ENCODE results near the gene TRIM10.

Gene TRIM10, protein sequence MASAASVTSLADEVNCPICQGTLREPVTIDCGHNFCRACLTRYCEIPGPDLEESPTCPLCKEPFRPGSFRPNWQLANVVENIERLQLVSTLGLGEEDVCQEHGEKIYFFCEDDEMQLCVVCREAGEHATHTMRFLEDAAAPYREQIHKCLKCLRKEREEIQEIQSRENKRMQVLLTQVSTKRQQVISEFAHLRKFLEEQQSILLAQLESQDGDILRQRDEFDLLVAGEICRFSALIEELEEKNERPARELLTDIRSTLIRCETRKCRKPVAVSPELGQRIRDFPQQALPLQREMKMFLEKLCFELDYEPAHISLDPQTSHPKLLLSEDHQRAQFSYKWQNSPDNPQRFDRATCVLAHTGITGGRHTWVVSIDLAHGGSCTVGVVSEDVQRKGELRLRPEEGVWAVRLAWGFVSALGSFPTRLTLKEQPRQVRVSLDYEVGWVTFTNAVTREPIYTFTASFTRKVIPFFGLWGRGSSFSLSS

DNA sequence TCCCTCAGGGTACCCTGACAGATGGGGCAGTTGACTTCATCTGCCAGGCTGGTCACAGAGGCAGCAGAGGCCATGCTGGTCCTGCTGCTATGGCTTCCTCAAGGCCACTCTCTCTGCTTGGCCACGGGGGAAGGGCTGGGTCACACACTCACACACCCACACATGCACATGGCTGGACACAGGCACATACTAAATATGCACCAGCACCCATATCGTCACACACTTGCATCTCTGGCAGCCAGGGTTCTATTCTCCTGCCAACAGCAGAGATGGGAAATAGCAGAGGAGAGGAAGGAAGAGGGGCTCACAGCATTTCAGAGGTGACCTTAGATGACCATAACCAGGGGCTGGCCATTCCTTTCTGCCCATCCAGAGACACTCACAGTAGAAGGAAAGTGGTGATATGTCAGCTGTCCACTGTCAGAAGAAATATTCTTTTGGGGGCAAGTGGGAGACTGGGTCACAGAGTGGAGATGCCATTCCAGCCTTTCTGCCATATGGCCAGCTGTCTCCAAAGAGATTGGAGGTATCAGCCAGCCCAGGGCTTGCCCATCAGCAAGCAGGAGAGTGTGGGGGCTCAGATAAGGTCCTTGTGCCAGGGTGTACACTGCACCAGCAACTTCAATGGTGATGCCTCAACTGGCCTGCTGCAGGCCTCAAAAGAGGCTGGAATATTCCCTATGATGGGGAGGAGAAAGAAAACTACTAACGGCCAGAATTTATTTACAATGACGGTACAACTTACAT is at the start of gene TRIM10:
TSS of gene TRIM10 (minus strand) at position 427 of the 747 bp plus-strand sequence. CDS start at position 74, 353 bp downstream.
- no peak for DNase-seq

DNA sequence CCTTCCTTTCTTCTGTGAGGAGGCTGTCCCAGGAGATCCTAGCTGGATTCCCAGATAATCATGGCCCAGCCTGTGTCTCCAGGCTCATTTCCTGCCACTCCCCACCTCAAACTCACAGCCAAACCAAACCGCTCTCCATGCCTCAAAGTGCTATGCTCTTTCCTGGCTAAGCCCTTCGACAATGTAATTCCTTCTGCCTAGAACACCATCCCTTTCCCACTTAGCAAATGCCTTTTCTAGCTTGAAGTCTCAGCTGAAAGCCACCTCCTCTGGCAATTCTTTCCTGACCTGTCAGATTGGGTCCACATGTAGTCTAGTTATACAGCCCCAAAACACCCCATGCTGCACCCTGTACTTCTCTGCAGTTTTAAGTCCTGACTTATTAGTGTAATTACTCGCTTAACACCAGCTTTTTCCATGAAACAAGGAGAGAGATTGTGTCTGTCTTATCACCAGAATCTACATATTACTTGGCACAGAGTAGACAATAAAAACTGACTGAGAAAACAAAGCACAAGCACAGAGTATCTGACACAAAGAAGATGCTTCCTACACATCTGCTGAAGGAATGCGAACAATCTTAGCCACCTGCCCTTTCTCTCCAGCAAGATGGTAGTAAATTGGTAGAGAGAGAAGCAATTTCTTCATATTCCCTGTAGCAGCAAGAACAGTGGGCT is 46.7 kb upstream of the TRIM10 start:
- DNase-seq, result no peak

DNA sequence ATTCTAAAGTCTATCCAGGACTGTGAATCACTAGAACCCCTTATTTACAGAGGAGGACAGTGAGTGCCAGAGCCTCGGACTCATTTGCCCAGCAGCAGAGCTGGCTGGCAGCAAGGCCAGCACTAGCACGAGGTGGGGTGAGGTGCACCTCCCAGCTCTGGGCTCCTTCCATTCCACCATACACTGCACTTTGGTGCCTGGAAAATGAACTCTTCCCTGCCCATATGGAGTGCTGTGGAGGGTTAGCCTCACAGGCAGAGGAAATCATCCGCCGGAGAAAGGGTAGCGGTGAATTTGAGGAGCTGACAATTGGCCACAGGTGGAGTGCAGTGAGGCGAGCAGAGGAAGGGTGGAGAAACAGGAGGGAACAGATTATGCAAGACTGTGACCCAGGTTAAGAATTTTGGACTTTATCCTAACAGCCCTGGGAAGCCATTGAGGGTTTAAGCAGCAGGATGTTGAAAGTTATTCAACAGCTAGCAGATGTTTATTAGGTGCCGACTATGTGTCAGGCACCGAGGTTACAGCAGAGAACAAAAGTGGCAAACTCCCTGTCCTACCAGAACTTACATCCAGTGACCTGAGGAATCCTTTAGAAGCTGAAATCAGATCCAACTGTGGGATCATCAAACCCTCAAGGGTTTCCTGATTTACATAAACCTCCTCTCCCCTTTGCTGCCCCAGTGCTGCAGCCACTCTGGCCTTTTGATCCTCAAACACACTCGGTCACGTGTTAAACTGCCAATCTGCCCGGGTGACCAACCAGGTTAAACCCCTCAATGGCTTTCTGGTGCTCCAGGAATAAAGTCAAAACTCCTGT is 46.0 kb upstream of the TRIM10 start:
- DNase-seq, result no peak

DNA sequence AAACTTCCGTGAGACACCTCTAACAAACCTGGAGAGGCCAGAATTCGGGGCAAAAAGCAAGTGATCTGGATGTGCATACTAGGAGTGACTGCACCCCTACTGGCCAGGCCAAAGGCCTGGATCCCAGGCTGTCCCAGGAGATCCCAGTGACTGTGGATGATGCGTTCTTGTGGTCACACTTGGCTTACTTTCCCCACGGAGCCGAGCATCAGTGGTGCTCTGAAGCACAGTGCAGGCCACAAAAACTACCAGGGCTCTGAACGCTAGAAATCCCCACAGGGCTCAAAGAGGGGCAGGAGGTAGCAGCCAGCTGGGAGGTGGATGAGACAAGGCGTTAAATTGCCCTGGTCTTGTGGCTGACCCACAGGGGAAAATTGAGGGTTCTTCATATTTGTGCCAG is 45.1 kb upstream of the TRIM10 start:
- no peak for DNase-seq

DNA sequence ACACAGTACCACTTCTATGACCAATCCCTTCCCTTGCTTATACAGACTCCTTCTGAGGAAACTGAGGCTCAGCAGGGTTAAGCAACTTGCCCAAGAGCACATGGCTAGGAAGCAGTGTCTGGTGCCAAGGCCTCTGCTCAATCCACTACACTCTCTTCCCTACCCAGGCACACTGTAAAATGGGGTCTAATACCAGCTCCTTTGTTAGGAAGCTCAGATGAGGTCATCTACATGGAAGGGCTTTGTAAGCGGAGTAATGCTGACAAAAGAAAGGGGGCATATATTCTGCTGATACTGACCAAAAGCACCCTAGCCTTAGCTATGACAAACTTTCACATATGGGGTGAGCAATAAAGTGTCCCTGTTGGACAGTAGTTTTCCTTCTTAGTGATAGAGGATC is 43.1 kb upstream of the TRIM10 start:
- no peak for DNase-seq

DNA sequence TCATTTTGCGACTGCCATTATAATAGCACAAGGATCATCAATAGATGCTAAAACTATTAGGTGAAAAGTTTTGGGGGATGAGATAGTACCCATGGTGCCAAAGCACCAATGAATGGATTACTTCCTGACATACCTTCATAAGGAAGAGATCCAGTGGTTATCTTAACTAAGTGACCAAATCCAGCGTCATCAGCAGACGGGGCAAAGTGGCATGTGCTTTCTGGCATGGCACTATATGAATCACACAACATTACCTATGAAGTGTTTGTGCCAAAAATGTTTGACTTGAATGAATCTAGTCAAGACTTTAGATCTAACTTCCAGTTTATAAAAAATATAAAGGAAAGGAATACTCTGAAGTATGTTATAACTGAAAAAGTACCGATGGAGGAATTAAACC is 41.4 kb upstream of the TRIM10 start:
- no peak for DNase-seq

DNA sequence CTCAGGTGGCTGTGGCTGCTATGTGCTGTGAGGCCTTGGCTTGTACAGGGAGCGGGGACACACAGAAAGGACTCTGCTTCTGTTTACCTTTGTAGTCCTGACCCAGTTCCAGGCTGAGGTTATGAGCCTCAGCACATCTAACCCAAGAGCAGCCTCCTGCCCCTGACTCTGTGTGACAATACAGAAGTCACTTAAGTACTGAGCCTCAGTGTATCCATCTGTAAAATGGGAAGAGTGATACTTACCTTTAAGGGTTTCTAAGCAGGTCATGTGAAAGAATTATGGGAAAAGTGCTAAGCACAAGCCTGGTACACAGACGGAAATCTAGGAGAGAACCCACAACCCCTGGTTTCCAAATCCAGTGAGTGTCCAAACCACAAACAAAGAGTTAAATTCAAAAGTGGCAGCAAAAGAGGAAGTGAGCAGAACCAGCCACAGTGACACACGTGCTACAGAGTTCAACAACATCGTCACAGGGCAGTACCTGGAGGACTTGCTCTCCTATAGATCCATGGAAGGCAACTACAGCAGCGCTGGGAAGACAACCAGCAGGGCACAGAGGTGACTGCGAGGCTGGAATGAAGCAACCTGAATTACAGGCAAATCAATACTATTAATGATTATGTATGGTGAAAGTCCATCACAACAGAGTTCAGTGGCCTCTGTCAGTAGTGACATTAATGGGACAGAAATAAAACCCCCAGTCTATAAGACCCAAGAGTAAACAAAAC is 39.7 kb upstream of the TRIM10 start:
- DNase-seq, result no peak

DNA sequence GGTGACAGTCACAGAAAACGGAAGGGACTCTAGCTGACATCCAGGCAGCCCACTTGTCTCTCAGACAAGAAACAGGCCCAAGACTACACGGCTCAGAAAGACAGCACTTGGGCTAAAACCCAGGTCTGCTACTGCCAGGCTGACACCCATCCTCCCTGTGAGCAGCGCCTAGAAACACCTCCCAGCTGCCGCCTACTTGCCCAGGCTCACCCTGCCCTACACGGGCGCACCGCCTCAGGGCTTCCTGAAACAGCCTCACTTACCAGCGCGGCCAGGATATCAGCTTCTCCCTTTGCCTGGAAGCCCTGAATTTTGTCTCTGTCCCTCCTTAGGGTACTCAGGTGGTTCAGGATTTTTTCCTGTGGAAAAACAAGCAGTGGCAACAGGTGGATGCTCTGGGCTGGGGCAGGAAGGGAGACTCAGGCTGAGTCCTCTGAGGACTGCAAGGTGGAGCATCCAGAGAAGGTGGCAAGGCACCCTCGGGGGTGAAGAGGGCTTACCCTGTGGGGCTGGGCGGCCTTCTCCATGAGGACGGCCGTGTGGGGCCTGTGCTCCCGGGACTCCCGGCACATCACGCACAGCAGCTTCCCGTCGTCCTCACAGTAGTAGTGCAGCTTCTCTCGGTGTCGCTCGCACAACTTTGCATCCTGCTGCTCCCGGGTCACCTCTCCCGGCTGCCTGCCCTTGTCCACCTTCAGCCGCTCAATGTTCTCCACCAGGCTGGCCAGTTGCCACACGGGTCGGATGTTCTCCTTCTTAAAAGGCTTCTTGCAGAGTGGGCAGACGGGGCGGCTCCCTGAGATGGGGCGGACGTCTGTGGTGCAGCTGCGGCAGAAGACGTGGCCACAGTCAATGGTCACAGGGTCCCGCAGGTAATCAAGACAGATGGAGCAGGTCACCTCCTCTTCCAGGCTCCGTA is 37.4 kb upstream of the TRIM10 start:
- no peak for DNase-seq

DNA sequence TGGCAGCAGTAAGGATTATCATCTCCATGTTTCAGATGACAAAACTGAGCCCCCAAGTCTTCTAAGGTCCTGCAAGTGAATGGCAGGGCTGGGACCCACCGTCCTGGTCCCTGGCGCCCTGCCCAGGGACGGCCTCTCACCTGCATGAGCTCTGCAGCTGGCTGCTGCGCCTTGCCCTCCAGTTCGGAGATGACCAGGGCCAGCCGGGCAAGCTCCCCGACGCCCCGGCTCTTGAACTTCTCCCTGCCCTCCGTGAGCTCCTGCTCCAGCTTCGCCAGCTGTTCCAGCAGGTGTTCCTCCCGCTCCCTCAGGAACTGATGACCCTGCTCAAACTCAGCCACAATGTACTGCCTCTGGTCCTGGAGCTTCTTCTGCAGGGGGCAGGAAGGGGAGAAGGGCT is 35.4 kb upstream of the TRIM10 start:
- DNase-seq, result no peak

DNA sequence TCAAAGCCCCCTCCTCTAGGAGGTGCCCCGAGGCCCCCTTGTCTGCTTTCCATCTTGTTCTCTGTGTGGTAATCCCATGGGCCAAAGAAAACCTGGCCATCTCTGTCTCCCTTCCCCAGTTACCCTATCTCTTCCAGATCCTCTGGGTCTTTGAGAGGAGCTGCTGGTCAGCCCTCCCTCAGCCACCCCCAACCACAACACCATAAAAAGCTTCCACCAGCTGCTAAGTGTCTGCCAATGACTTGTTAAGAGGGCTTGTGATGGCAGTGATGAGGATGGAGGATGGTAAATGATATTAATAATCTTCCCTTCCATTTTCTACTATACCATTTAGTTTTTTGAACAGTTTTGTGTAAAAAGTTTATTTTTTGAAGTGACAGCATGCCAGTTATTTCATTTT is 34.9 kb upstream of the TRIM10 start:
- DNase-seq, result no peak

DNA sequence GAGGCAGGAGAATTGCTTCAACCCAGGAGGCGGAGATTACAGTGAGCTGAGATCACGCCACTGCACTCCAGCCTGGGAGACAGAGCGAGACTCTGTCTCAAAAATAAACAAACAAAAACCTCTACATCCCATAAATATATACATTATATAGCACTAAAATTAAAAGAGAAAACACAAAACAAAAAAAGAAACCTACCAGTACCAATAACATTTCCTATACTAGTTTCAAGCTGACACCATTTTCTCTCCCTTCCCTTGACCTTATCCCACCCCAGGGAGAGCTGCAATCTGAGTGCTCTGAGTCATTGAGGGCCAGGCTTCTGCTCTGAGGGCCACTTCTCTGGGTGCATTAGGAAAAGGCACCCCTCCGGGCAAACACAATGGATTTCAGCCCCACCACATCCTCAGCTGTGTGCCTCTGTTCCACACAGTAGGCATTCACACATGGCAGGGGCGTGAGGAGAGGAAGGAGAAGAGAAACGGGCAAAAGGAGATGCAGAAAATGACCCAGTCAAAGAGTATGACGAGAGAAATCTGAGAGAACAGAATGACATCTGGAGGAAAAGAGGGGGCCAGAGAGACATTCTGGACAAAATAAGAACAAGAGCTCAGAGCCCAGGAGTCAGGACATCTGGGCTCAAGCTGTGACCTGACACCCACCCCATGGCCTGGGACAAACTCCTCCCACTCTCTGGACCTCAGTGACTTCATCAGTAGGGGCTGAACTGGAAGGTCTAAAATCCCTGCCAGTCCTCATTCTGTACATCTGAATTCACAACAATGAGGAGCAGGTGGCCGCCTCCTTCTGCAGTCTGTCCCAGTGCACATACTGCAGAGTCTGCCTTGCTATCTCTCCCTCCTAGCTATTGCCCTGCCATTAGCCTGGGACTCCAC is 34.0 kb upstream of the TRIM10 start:
- no peak for DNase-seq

DNA sequence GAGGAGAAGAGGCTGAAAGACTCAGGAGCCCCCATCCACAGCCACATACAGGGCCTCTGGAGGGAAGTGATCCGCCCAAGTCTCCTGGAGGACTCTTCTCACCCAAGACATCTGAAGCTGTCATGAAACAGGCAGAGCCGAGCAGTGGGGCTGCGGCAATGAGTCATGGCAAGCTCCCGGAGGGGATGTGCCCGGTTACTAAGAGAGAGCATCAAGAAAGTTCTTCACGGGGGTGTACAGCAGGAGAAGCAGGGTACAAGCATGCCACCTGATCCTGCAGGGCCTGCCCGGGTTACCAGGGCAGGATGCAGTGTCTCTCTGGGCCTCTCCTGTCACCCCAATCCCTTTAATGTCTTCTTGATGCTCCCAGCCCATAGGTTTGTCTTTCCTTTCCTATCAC is 31.1 kb upstream of the TRIM10 start:
- no peak for DNase-seq

DNA sequence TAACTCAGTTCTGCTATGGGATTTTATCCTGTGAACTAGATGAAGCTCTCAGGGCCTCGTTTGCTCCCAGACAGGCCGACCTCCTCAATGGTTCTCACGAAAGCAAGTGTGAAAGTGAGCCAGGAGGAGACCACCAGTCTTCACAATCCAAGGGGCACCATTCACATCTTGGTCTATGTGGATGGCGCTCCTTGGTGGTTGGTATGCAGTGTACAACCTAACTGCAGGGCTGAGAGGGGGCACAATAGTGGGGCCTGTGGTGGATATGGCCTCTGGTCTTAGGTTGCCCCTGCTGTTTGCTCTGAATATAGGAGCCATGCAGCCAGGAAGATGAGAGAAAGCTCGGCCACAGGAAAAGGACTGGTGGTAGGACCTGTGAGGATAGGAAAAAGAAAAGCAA is 27.5 kb upstream of the TRIM10 start:
- DNase-seq, result no peak

DNA sequence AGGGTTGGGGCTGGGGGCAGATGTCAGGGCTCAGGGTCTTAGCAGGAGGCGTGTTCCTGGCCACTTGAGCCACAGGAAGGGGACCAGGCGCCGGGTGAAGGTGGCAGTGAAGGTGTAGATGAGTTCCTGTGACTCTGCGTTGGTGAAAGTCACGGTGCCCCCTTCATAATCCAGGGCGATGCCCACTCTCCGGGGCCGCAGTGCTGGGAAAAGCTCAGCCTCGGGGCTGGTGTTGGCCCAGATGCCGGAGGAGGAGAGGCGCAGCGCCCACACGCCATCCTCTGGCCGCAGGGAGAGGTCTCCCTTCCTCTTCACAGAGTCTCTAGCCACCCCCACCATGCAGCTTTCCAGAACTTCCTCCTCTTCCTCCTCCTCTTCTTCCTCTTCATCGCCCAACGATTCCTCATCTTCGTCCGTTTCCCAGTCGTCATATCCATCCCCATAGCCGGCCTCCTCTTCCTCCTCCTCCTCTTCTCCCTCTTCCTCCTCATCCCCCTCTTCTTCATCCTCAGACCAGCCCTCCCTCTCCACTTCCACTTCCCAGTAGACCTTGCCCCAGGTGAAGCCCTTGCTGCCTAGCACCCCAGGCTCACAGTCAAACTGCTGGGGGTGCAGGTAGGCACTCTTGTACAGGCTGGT is 25.0 kb upstream of the TRIM10 start:
- DNase-seq, result no peak

DNA sequence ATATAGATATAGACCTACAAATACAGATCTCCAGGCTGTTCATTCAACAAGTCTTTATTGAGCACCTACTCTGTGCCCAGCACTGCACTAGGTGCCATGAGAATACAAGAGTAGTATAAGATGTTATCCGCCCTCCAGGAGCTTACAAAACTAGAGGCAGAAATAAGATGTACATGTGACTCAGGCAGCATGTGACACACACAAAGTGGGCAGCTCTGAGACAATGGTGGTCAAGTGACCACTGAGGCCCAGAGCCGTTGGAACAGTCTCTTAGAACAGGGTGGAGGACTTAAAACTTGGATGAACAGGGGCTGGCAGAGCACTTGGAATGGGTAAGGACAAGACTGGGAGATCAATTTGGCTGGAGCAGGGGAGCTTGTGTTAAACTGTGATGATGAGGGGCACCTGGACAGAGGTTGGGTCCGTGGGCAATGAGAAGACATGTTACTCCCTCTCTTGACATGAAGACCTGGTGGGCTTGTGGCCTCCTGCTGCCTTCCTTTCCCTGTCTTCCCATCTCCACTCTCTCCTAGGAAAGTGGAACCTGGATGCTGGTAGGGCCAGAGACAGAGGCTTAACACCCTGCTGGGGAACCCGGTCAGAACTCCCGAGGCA is 23.5 kb upstream of the TRIM10 start:
- DNase-seq, result no peak

DNA sequence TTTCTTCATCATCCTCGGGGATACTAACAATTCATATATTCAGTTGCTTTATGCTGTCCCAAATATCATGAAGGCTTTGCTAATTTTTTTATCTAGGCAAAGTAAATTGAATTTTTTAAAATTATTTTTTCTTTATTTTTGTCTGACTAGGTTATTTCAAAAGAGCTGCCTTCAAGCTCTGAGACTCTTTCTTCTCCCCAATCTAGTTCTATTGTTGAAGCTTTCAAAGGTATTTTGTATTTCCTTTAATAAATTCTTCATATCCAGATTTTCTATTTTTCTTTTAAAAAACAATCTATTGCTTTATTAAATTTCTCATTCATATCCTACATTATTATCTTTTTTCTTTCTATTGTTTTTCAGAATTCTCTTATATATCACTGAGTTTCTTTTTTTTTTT is 19.1 kb upstream of the TRIM10 start:
- DNase-seq, result no peak

DNA sequence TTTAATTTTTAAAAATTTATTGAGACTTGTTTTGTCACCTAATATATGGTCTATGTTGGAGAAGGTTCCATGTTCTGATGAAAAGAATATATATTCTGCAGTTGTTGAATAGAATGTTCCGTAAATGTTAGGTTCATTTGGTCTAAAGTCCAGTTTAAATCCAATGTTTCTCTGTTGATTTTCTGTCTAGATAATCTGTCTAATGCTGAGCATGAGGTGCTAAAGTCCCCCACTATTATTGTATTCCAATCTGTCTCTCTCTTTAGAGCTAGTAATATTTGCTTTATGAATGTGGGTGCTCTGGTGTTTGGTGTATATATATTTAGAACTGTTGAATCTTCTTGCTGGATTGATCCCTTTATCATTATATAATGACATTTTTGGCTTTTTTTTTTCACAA is 17.8 kb upstream of the TRIM10 start:
- DNase-seq, result no peak

DNA sequence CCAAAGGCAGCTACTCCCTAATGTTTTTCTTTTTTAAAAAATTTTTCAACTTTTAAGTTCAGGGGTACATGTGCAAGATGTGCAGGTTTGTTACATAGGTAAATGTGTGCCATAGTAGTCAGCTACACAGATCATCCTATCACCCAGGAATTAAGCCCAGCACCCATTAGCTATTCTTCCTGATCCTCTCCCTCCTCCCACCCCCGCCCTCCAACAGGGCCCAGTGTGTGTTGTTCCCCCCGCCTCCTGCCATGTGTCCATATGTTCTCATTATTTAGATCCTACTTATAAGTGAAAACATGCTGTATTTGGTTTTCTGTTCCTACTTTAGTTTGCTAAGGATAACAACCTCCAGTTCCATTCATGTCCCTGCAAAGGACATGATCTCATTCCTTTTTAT is 14.8 kb upstream of the TRIM10 start:
- no peak for DNase-seq

DNA sequence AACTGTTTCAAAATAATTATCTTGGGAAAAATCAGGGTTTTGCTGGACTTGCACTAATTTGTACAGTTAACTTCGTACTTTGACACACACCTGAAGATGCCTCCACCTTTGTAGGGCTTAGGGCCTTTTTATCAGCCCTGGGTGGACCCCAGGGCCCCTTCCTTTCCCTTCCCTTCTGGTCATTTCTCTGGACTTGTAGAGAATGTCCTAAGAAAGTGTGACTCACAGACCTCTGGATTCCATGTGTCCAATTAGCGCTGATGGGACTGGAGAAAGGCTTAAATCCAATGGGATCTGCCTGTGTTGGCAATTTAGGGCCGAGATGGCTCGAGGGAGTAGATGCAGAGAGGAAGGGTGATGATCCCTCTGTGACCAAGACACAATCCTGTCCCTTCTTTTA is 11.7 kb upstream of the TRIM10 start:
- no peak for DNase-seq
